ENCODE measurements around the gene AFAP1.

DNA sequence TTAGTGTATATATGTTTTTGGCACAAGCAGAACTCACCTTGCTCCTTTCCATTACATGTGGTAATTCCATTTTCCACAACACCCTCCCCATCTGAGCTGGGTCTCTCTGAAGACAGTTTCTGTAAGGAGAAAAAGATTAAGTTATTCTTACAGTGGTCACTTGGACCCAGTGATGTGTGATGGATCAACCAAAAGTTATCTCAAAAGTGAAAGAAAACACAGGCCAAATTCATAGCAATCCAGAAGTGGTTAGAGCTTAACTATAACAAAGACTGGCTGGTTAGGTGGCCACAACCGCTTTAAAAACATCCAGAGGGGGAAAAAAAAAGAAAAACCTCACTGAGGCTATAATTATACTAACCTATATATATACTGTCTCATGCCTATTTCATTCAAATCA, 123.7 kb downstream of the AFAP1 start:
- no peak for TF ChIP-seq SUZ12 (IDR thresholded peaks at IDR 0.05; ENCODE audit: extremely low read depth, insufficient read depth, insufficient read length)
- TF ChIP-seq YY1 (IDR thresholded peaks at IDR 0.05; ENCODE audit: insufficient read depth, insufficient read length): no peak
- no peak for TF ChIP-seq ZNF274 (IDR thresholded peaks at IDR 0.05; ENCODE audit: low read depth, low read length)
